HEK293T (cell line): ENCODE data around the gene ICAM4.

Source experiments
- BHLHE40 ChIP-seq: fragments of 450-650 bp; IDR thresholded peaks from 2 replicates; pipeline ENCODE4 v1.6.1; 2016; ENCODE audit warnings: mild to moderate bottlenecking, moderate library complexity, borderline replicate concordance
- CTBP1 ChIP-seq: fragments of 450-650 bp; IDR thresholded peaks from 2 replicates; pipeline ENCODE4 v1.6.1; 2016; ENCODE audit warnings: borderline replicate concordance
- ELF4 ChIP-seq: fragments of 450-650 bp; IDR thresholded peaks from 2 replicates; pipeline ENCODE4 v1.6.1; 2017; ENCODE audit warnings: antibody characterized with exemption
- FOXA1 ChIP-seq: fragments of 450-650 bp; IDR thresholded peaks from 2 replicates; pipeline ENCODE4 v1.6.1; 2016; ENCODE audit warnings: mild to moderate bottlenecking
- FOXM1 ChIP-seq: fragments of 450-650 bp; IDR thresholded peaks from 2 replicates; pipeline ENCODE4 v1.6.1; 2017; ENCODE audit warnings: mild to moderate bottlenecking, borderline replicate concordance
- HDGF ChIP-seq: fragments of 450-650 bp; IDR thresholded peaks from 2 replicates; pipeline ENCODE4 v1.6.1; 2017; ENCODE audit warnings: antibody characterized with exemption, borderline replicate concordance
- LEF1 ChIP-seq: fragments of 450-650 bp; IDR thresholded peaks from 2 replicates; pipeline ENCODE4 v1.6.1; 2017; ENCODE audit warnings: mild to moderate bottlenecking, borderline replicate concordance
- NFRKB ChIP-seq: fragments of 450-650 bp; IDR thresholded peaks from 2 replicates; pipeline ENCODE4 v1.6.1; 2016; ENCODE audit warnings: mild to moderate bottlenecking, moderate library complexity
- SP1 ChIP-seq: fragments of 450-650 bp; IDR thresholded peaks from 2 replicates; pipeline ENCODE4 v1.6.1; 2017
- SUZ12 ChIP-seq: fragments of 450-650 bp; IDR thresholded peaks from 2 replicates; pipeline ENCODE4 v1.6.1; 2016; ENCODE audit warnings: mild to moderate bottlenecking
- TARDBP ChIP-seq: fragments of 450-650 bp; IDR thresholded peaks from 2 replicates; pipeline ENCODE4 v1.6.1; 2016
- ZNF384 ChIP-seq: fragments of 450-650 bp; IDR thresholded peaks from 2 replicates; pipeline ENCODE4 v1.6.1; 2016

DNA sequence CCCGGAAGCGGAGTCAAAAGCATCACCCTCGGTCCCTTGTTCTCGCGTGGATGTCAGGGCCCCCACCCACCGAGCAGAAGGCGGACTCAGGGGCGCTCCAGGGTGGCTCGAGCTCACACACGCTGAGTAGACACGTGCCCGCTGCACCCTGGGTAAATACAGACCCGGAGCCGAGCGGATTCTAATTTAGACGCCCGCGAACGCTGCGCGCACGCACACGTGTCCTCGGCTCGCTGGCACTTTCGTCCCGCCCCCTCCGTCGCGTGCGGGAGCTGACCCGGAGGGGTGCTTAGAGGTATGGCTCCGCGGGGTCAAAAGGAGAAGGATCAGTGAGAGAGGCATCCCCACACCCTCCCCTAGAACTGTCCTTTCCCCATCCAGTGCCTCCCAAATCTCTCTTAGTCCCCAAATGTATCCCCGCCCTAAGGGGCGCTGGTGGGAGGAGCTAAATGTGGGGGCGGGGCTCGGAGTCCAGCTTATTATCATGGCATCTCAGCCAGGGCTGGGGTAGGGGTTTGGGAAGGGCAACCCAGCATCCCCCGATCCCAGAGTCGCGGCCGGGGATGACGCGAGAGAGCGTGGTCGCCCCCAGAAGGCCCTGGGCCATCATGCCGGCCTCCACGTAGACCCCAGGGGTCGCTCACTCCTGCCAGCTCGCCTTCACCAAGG is 2.5 kb downstream of the ICAM4 start:
- TF ChIP-seq LEF1 (no peak), CTBP1 (no peak), FOXA1 (no peak), ZNF384 (no peak), SP1 (no peak), NFRKB (no peak), SUZ12 (no peak), HDGF (no peak), BHLHE40 (no peak), TARDBP (no peak), FOXM1 (no peak), ELF4 (no peak)
